ENCODE measurements around the gene SERPINA3.
A peak's percentile ranks its signal among the peaks of the same experiment; 100 is the strongest.

The SERPINA3 gene

DNA sequence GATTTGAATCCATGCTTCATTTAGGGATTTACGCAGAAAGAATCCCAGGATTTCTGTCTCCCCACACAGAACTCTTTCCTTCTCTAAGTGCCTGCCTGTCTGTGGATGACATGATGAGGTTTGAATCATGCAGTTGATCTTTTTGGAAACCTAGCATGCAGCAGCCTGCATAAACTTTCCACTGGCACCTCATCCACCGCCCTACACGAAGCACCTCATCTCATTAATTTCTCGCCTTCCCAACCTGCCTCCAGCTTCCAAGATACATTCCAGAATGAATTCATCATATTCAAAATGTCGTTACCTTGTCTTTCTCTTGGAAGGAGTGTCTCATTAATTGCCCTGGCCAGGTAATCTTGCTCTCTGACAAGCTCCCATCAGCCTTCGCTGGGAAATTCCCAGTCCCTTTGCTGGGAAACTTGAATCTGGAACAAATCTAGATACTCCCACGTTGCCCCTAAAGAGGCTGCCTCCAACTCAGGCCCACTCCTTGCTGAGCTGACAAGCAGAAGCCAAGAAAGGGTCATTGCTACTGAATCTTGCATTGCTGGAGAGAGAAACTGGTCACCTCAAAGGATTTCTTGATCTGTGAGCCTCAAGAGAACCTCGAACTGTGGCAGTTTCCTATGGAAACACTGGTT is 48.2 kb downstream of the SERPINA3 start:
- no peak overlapping the region for H3K4me3 ChIP-seq (ENCODE audit: low read depth, low read length)
- POLR2A ChIA-PET = no interaction called here
- TF ChIP-seq, protein P1, sequence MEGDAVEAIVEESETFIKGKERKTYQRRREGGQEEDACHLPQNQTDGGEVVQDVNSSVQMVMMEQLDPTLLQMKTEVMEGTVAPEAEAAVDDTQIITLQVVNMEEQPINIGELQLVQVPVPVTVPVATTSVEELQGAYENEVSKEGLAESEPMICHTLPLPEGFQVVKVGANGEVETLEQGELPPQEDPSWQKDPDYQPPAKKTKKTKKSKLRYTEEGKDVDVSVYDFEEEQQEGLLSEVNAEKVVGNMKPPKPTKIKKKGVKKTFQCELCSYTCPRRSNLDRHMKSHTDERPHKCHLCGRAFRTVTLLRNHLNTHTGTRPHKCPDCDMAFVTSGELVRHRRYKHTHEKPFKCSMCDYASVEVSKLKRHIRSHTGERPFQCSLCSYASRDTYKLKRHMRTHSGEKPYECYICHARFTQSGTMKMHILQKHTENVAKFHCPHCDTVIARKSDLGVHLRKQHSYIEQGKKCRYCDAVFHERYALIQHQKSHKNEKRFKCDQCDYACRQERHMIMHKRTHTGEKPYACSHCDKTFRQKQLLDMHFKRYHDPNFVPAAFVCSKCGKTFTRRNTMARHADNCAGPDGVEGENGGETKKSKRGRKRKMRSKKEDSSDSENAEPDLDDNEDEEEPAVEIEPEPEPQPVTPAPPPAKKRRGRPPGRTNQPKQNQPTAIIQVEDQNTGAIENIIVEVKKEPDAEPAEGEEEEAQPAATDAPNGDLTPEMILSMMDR (IDR thresholded peaks at IDR 0.05; ENCODE audit: insufficient read depth, low read length, missing control alignments) = no peak
- DNase-seq (ENCODE audit: low read depth, low spot score) = no peak
- CTCF ChIA-PET = interaction anchor here (1.1 to 2.4 kb wide), 3 partner anchors 12 to 174 kb away, joined by 3 to 8 read pairs (median 6); no protein-coding TSS in a partner anchor

DNA sequence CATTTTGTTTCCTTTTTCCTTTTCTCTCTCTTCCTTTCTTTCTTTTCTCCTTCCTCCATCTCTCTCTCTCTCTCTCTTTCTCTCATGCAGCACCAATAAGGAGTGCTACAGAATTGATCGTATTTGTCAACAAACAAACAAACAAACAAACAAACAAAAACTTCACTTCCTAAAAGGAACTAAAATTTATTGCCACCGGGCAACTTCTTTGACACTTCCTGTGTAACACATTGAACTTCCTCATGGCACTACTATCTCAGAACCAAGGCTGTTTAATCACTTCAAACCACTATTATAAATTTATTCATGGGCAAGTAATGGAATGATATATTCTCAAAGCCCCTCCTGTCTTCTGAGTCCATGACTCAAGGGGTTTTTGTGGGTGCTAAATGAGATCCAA is 51.3 kb downstream of the SERPINA3 start:
- CTCF ChIA-PET = no interaction called here
- POLR2A ChIA-PET = no interaction called here
- TF ChIP-seq, protein P1 (IDR thresholded peaks at IDR 0.05; ENCODE audit: insufficient read depth, low read length, missing control alignments) = no peak
- no peak overlapping the region for H3K4me3 ChIP-seq (ENCODE audit: low read depth, low read length)
- no peak for DNase-seq (ENCODE audit: low read depth, low spot score)

DNA sequence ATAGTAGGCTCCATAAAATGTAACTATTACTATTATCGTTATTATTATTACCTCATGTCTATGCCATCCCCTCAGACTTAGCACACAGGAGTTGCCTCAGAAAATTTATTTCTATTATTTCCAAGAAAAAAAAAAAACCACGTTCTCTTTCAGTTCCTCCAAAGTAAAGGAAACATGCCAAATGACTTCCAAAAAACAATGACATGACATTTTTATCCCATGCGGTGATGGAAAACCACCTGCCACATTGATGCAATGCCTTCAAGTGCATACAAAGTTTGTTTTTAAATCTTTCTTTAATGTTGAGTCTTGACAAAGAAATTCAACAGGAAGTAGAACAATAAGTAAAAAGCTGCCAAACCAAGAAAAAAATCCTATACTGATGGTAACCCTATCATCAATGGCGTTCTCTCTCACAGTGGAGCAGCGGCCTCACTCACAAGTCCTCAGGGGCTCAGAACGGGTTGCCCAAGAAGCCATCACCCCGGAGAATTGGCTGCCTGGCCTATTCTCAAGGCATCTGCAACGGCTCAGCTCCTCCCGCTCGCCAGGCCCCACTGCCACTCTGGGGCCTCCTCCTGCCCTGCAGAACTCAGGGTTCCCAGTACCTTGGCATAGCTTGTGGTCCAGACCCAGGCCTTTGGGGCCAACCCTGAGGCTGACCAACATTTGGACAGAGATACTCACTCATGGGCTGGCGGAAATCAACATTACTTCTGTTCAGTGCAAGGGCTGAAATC is 51.9 kb downstream of the SERPINA3 start:
- no peak overlapping the region for H3K4me3 ChIP-seq (ENCODE audit: low read depth, low read length)
- no peak for DNase-seq (ENCODE audit: low read depth, low spot score)
- TF ChIP-seq, protein P1 (IDR thresholded peaks at IDR 0.05; ENCODE audit: insufficient read depth, low read length, missing control alignments) = no peak
- ChIA-PET POLR2A (no interaction called here), CTCF (no interaction called here)

DNA sequence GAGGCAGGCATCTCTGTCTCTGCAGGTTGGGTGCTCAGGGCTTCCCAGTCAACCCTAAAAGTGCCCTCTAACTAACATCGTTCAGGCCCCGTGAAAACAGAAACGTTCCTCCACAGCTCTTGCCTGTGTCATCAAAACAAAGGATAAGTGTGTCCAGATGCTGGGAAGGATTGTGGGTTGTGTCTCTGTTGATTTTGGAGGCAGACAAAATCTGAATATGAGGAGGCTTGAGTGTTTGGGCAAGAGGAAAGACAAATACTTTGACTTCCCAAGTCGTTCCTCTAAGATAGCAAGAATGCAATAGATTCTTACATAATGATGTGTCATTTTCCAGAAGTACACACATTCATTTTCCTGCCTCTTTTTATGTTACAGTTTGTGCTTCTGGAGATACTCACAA is 52.9 kb downstream of the SERPINA3 start:
- POLR2A ChIA-PET = no interaction called here
- DNase-seq (ENCODE audit: low read depth, low spot score) = peak; percentile 89
- TF ChIP-seq, protein P1 (IDR thresholded peaks at IDR 0.05; ENCODE audit: insufficient read depth, low read length, missing control alignments) = no peak
- CTCF ChIA-PET = interaction anchor here (0.7 to 0.9 kb wide), 2 partner anchors 116 to 179 kb away, joined by 3 read pairs; no protein-coding TSS in a partner anchor
- no peak overlapping the region for H3K4me3 ChIP-seq (ENCODE audit: low read depth, low read length)

GRCh38 chr14:94665544-94665943 is 53.4 kb downstream of the SERPINA3 start:
- CTCF ChIA-PET = interaction anchor here (0.7 to 1.7 kb wide), 3 partner anchors 116 to 485 kb away, joined by 3 to 4 read pairs (median 3); no protein-coding TSS in a partner anchor
- no peak overlapping the region for H3K4me3 ChIP-seq (ENCODE audit: low read depth, low read length)
- no peak for DNase-seq (ENCODE audit: low read depth, low spot score)
- POLR2A ChIA-PET = no interaction called here
- TF ChIP-seq, protein P1 (IDR thresholded peaks at IDR 0.05; ENCODE audit: insufficient read depth, low read length, missing control alignments) = no peak

GRCh38 chr14:94670692-94671285 is 58.6 kb downstream of the SERPINA3 start:
- H3K4me3 ChIP-seq (ENCODE audit: low read depth, low read length) = no peak overlapping the region
- TF ChIP-seq, protein P1 (IDR thresholded peaks at IDR 0.05; ENCODE audit: insufficient read depth, low read length, missing control alignments) = no peak
- CTCF ChIA-PET = interaction anchor here (0.9 to 3.4 kb wide), 6 partner anchors 10 to 539 kb away, joined by 3 to 13 read pairs (median 4); no protein-coding TSS in a partner anchor
- POLR2A ChIA-PET = no interaction called here
- DNase-seq (ENCODE audit: low read depth, low spot score) = no peak
